ENCODE data around the gene CA9.

CA9 gene

GRCh38 chr9:35691757-35692301 is 18.1 kb downstream of the CA9 start:
- no peak for DNase-seq

DNA sequence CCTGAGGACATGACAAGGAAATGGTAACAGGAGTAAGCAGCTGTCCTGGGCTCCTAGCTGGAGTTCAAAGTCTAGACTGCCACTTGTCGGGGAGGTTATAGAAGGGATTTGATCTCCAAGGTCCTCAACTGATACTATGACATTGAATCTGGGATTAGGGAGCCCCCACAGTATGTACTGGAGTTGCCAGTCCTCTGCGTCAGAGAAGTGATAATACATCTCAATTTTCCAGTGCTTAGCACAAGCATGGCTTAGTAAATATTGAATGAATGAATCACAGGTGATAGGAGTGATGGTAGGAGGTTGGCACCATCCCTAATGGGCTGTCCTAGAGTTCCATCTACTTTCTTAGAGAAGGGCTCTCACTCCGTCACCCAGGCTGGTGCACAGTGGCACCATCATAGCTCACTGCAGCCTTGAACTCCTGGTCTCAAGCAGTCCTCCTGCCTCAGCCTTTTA is 22.2 kb downstream of the CA9 start:
- no peak for DNase-seq

- no peak for DNase-seq
These were observed 22.9 kb downstream of the CA9 start for GRCh38 chr9:35696520-35697215.

DNA sequence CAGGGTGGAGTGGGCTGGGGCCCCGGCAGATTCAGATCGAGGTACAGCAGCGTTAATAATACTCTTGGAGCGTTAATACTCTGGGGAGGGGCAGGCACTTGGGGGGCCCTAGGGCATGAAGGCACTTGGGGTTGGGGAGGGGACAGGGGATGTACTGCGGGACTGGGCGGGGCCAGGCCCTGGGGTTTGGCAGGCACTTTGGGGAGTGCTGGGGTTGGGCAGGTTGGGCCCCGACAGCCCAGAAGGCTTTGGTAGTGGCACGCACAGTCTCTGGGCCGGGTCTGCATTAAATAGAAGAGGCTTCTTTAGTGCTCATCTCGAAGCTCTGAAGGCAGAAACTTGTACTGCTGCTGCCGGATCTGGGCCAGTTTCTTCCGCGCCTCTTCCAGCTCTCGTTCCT is 23.8 kb downstream of the CA9 start:
- DNase-seq: no peak

GRCh38 chr9:35698231-35698630 is 24.5 kb downstream of the CA9 start:
- no peak for DNase-seq

DNA sequence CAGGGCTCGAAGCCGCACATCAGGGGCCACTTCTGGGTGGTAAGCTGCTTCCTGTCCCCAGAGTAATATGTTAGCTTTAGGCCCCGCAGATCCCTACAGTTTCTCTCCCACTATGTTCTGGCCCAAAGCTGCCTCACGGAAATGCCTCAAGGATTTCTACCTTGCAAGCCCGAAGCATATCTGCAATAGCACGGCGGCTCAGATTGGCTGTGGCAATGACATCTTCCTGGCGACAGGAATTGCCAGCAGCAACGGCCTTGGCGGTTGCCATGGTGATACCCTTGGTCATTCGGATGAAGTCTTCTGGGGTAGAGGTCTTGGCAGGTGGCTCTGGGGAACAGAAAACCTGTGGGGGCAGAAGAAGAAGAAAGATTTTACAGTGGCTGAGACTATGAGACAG is 26.3 kb downstream of the CA9 start:
- no peak for DNase-seq

DNA sequence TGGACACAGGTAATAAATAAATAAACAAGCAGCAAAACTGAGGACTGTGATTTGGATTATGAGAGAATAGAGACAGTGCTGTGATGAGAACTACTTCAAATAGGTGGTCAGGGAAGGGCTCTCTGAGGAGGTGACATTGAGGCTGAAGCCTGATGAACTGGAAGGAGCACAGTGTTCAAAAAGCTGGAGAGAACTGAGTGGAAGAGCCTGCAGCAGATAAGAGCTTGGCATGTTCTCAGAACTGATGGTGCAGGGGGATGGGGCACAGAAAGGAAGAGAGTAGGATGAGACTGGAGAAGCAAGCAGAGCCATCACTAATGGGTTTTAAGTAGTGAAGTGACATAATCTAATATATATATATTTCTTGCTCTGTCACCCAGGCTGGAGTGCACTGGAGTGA is 27.2 kb downstream of the CA9 start:
- DNase-seq: no peak

GRCh38 chr9:35702696-35703095 is 29.0 kb downstream of the CA9 start:
- no peak for DNase-seq

- no peak for DNase-seq
These were observed 30.4 kb downstream of the CA9 start for GRCh38 chr9:35703906-35704672.

DNA sequence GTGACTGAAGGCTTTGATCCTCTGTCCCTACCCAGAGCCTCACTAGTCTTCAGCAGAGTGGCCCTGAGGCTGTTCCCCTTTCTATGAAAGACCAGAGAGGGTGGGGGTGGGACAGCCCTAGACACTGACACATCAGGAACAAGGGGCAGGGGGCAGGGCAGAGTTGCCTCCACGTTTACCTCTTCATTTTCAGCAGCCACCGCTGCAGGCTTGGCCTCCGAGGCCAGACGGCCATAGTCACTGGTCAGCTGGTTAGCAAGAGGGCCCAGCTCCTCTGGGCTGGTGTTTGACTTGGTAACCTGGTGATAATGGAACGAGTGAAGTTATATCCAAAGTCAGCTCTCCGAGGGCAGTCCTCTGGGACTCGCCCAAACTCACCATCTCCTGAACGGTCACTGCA is 31.6 kb downstream of the CA9 start:
- no peak for DNase-seq

- no peak for DNase-seq
These were observed 32.2 kb downstream of the CA9 start for GRCh38 chr9:35705836-35706430.

DNA sequence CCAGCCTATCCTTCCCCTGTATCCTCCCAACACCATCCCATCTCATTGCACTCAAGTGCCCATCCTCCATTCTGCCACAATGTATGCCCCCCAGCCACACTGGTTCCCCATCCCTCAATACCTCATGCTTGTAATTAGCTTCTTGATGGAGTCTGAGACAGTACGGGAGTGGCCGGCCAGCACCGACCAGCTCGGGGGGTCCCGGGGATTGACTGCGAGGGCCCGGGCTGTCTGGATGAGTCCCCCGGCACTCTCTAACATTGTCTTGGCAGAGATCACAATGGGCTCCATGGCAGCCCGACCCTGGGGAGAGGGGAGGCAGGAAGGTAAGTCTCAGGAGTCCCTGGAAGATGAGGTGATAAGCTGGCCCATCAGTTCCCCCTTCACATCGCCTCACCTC is 33.2 kb downstream of the CA9 start:
- DNase-seq: no peak

GRCh38 chr9:35708146-35708545 is 34.4 kb downstream of the CA9 start:
- DNase-seq: no peak

DNA sequence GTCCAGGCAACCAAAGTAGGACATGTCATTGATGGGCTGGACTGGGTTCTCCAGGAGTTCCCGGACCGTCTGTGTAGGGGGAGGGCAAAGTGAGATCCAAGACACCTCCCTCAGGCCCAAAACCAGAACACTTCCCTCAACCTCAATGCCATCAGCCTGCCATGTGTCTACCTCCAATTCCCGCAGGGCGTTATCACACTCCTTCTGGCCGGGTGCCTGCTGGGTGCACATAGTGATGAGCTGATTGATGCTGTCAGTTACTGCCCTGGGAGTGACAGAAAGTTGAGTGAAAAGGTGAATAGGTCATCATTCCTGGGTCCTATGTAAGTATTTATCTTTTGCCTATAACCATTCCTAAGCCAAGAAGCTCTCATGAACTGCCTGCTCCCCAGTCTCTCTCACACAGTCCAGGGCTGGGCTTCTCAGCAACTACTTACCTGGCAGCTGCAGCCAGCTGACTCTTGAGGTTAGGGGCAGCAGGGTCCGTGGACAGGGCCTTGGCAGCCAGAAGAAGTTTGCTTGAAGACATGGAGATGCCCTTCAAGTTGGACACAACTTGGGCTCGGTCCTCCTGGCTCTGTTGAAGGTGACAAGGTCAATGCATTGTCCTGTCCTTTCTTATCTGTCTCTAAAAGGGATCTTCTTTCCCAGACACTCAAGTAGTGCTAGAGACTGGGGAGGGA is 37.2 kb downstream of the CA9 start:
- no peak for DNase-seq

DNA sequence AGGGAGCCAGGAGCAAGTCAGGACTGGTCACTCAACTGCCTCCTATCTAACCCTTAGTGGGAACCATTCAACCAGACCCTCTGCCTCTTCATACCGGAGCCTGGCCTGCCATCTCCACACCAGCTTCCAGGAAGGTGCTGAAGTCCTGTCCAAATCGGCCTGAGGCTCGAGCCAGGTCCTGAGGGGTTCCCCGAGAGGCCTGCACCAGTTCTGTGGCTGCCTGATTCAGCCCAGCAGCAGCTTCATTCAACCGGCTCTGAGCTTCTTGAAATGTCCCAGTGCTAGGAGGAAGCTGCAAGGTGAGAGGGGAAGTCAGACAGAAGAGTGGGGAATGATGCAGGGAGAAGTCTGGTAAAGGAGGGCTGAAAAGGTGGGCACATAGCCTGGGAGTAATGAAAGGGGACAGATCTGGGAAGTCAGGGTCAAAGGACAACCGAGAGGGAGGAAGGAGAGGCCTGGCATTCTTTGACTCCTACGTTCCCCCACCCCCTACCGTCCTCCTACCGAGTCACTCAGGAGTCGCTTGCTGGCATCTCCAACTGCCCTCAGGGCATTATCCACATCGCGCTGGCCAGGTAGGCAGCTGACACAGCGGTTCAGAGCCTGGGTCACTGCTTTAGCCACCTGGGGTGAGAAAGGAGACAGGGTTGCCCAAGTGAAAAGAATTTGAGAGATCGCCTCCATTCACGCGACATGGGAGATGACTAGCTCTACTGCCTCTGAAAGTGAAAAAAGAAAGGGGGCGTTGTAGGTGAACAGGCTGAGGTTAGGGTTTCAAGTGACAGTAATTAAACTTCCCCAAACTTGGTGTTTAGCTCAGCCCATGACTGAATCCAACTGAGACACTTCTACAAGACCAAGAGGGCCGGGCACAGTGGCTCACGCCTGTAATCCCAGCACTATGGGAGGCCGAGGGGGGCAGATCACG is 38.0 kb downstream of the CA9 start:
- no peak for DNase-seq

DNA sequence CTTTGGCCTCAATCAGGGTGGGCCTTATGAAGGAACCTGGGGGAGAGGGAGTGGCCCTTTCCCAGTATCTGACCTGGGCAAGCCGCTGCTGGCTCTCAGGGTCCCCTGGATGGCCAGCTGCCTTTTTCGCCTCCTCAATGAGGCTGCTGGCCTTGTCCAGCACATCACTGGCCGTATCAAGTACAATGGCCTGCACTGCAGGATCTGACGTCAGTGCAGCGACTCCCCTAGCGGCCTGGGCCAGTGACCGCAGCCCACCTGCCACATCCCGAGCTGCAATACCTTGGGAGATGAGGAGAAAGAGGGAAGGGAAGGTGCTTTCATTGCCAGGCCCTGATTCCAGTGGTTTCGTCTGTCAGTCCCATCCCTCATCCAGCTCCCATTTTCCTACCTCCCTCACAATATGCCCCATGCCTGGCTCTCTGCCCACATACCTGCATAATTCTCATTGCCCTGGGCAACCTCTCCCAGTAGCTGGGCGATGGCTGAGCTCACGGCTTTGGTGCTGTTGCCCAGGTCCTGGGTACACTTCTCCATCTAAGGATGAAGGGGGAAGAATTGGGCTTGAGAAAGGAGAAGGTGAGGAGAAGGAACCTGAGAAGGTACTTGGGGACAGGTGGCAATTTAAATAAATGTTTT is 39.2 kb downstream of the CA9 start:
- DNase-seq: no peak

DNA sequence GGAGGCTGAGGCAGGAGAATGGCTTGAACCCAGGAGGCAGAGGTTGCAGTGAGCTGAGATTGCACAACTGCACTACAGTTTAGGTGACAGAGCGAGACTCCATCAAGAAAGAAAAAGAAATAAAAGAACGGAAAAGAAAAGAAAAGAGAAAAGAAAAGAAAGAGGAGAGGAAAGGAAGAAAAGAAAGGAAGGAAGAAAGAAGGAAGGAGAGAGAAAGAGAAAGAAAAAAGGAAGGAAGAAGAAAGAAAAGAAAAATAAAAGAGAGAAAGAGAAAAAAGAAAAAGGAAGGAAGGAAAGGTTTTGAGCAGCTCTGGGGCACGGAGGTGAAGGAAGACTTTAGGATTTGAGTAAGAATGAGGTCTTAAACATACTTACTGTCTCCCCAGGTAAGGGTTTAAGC is 39.9 kb downstream of the CA9 start:
- no peak for DNase-seq

GRCh38 chr9:35714123-35714522 is 40.4 kb downstream of the CA9 start:
- no peak for DNase-seq

GRCh38 chr9:35714579-35715252 is 41.0 kb downstream of the CA9 start:
- DNase-seq: no peak

GRCh38 chr9:35716230-35716629 is 42.5 kb downstream of the CA9 start:
- DNase-seq: no peak

Data from NCI-H2227 treated with DMSO at 0.1 percent for 48 hours (cell line).